AG09309 (cell line): ENCODE results near the gene LRRC51.

Experiments
- DNase-seq: peaks from one replicate; pipeline ENCODE4 v3.0.0-alpha.2; 2010; ENCODE audit warnings: low read depth
- H3K4me3 ChIP-seq: 2 replicates; pipeline ENCODE4 v1.5.1; 2011; ENCODE audit warnings: mild to moderate bottlenecking, low read depth, low read length, moderate library complexity; ENCODE audit not compliant: control insufficient read depth
- TF ChIP-seq, protein P1 (sequence below): IDR thresholded peaks from 2 replicates; pipeline ENCODE4 v1.5.1; 2011; ENCODE audit warnings: mild to moderate bottlenecking, low read depth, low read length, inconsistent platforms; ENCODE audit not compliant: insufficient read depth, control insufficient read depth; ENCODE audit errors: missing control alignments

LRRC51 gene

DNA sequence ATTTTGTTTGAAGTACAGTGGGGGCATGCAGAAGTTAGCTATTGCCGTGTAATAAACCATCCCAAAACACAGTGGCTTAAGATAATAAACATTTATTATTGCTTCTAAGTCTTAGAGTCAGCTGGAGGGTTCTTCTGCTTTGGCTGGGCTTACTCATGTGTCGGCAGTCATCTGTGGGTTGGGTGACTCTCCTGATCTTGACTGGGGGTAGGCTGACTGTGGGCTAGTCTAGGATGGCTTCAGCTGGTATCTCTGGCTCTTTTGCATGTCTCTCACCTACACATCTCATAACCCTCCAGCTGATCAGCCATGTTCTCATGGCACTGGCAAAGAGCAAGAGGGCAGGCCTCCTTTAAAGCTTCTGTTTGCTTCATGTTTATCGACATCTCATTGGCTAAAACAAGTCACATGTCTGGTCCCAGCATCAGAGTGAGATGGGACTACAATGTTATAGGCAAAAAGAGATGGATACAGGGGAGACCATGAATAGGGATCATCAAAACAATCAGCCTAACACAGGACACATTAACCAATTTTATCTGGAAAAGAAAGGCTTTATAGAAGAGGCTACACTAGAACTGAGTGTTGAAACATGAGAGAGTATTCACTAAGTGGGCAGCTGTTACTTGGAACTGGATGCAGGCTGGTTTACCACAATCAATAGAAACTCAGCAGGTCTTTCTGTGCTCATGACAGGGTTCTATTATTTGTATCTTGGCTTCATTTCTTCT lies 5.1 kb downstream of the LRRC51 start:
- TF ChIP-seq, protein P1, sequence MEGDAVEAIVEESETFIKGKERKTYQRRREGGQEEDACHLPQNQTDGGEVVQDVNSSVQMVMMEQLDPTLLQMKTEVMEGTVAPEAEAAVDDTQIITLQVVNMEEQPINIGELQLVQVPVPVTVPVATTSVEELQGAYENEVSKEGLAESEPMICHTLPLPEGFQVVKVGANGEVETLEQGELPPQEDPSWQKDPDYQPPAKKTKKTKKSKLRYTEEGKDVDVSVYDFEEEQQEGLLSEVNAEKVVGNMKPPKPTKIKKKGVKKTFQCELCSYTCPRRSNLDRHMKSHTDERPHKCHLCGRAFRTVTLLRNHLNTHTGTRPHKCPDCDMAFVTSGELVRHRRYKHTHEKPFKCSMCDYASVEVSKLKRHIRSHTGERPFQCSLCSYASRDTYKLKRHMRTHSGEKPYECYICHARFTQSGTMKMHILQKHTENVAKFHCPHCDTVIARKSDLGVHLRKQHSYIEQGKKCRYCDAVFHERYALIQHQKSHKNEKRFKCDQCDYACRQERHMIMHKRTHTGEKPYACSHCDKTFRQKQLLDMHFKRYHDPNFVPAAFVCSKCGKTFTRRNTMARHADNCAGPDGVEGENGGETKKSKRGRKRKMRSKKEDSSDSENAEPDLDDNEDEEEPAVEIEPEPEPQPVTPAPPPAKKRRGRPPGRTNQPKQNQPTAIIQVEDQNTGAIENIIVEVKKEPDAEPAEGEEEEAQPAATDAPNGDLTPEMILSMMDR = no peak
- no peak for DNase-seq
- no peak overlapping the region for H3K4me3 ChIP-seq

DNA sequence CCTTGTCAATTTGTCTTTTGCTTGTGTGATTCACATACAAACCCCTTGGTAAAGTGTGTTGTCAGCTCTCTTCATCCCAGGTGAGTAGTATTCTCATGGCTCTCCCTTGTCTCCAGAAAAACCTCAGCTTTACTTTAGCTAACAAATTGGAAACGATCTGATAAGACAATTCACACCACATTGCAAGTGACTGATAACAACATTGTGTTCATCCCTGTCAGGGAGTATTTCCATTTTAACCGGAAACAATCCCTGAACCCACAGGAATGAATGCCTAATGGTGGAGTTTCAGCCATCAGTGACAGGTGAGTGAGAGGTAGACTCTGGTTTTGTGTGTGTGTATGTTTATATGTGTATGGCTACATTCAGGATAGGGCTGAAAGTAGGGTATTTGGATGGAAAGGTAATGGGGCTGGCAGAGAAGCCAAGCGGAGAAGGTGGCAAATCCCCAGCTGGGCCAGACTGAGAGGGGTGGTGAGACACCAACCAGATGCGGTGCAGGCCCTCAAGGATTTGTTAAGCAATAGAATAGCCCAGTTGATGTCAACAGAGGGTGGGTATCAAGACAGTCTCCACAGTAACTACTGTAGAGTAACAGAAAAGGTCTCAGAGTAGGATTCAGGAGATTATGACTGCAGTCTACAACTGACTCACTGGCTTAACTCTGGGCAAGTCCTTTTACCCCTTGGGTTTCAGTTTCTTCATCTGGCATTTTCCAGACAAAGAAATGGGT lies 7.6 kb downstream of the LRRC51 start:
- no peak overlapping the region for H3K4me3 ChIP-seq
- DNase-seq = no peak
- TF ChIP-seq, protein P1 = no peak

DNA sequence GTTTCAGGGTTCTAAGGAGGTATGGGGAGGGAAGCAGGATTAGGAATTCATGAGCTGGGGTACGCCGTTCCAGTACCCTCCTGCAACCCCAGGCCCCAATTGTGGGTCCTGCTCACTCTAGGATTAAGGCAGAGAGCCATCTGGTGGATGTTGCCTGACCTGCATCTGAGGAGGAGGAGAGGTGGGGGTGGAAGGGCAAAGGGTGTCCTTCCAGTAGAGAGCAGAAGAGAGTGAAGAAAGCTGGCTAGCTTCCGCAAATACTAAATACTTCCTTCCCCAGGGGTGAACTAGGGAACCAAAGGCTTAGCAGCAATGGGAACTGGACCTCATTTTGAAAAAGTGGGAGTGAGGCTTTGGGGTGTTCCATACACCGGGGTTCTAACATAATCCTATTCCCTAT lies 10.6 kb downstream of the LRRC51 start:
- no peak overlapping the region for H3K4me3 ChIP-seq
- TF ChIP-seq, protein P1 = peak; percentile 89
- DNase-seq = no peak

DNA sequence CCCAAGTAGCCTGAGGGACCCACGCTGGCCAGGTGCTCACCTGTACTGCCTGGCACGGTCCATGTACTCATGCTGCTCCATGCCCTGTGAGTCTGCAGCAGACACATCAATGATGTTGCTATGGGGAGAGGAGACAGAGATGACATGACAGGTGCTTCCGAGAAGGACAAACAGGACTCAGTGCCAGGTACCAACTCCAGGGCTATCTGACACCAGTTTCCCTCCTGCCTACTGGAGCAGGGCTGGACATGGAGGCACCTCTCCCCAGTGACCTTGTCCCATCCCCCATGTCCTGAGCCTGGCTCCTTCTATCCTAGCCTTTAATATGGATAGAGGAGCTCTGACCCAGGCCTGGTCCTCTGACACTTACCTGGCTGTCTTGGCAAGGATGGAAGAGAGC lies 18.1 kb downstream of the LRRC51 start:
- TF ChIP-seq, protein P1 = no peak
- DNase-seq = no peak
- no peak overlapping the region for H3K4me3 ChIP-seq

DNA sequence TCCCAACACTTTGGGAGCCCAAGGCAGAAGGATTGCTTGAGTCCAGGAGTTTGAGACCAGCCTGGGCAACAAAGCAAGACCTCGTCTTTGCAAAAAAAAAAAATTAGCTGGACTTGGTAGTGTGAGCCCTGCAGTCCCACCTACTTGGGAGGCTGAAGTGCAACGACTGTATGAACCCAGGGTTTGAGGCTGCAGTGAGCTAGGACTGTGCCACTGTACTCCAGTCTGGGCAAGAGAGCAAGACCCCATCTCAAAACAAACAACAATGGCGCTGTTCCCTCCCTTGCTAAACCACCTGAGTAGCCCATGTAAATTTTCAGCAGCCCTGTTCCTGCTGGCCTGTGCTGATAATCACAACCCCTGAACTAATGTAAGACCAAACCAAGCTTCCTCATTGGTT lies 19.4 kb downstream of the LRRC51 start:
- no peak for DNase-seq
- H3K4me3 ChIP-seq = no peak overlapping the region
- TF ChIP-seq, protein P1 = no peak

DNA sequence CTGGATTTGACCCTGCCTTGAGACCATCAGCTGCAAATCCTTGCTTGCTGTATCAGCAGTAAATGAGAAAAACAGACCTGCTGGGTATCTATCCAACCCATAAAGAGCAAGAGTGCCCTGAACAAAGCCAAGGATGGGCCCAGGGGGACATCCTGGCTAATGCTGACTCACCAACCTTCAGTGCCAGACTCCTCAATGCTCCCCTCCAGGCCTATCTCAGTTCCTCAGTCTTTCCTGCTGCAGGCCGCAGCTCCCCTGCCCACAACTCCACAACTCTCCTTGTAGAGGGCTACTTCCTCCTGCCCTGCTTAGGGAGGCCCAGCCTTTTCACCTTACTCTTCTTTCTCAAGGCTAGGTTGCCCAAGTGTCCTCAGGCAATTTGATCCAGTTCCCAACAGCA lies 19.8 kb downstream of the LRRC51 start:
- no peak overlapping the region for H3K4me3 ChIP-seq
- no peak for DNase-seq

More for the DNA sequence above, 19.8 kb downstream of the LRRC51 start:
- TF ChIP-seq, protein P1 = no peak
